ENCODE results near the gene RAC2.
A peak's percentile ranks its signal among the peaks of the same experiment; 100 is the strongest.

RAC2 gene

DNA sequence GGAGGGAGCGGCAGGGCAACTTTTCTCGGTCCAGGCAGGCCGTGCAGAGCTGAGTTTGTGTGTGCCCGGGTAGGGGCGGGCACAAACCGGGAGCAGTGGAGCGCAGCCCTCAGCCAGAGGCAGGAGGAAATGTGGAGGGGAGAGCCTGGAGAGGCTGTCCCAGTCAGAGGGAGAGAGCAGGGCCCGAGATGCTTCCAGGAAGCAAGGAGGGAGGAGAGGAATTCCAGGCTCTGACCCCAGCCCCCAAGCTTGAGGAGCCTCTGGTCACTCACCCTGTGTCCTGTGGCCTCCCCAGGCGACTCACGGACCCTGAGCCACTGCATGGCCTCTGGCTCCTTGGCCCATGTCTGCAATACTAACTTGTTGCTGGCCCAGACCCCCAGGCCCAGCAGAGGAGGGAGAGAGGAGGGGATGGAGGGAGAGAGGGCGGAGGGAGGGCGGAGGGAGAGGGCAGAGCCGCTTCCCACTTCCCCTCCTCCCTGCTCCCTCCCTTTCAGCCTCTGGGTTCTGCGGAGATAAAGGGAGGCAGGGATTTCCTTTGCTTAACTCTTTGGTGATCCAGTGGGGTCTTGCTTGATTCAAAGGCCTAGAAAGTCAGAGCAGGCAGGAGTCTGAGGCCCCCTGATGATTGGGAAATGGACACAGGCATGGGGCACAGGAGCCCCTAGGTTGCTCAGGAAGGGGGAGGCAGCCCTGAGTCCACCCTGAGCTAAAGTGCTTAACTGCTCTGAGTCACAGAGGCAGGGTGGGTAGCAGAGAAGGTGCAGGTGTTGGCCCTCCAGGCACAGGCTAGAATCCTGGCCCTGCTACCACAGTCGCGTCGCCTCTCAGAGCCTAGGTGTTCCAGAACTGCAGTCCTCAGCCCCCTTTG is 55.9 kb downstream of the RAC2 start, which contains the start of gene C1QTNF6:
C1QTNF6 (minus strand) TSS at position 357 of the 871 bp plus-strand sequence; CDS start at position 323, 34 bp downstream.
- DNase-seq (ENCODE audit: low spot score), result no peak

GRCh38 chr22:37187552-37187890 is 56.5 kb downstream of the RAC2 start:
- no peak for DNase-seq (ENCODE audit: low spot score)

- no peak for DNase-seq (ENCODE audit: low spot score)
These were observed 57.0 kb downstream of the RAC2 start for GRCh38 chr22:37186997-37187522.

DNA sequence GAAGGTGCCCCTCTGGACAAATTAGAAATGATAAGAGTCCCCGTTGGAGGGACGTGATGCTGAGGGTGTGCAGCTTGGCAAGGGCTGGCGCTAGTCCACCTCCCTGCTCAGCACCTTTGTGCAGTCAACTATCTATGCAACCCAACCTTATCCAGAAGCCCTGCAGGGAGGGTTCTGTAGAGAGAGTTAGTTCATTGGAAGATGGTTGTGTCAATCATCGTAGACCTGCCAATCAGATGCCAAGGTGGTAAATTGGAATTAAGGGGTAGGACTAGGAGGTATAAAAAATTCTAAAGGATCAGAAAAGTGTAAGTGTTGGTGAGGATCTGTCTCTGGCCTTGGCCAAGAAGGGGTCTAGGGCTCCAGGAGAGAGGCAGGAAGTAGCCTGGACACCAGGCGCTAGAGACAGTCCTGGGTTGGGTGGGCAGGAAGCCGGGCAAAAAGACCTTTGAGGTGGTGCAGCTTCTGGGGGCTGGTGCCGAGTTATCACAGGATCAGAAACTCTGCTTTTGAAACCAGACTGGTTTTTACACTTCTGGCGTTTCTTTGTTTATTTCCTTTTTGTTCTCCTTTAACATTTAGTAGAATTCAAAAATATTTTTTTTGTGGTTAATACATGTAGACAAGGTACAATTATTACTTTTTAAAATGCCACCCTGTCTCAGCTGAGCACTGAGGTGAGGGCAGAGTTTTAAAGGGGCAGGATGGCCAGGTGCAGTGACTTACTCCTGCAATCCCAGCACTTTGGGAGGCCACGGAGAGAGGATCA is 57.7 kb downstream of the RAC2 start:
- peak; percentile 66 for DNase-seq (ENCODE audit: low spot score)

DNA sequence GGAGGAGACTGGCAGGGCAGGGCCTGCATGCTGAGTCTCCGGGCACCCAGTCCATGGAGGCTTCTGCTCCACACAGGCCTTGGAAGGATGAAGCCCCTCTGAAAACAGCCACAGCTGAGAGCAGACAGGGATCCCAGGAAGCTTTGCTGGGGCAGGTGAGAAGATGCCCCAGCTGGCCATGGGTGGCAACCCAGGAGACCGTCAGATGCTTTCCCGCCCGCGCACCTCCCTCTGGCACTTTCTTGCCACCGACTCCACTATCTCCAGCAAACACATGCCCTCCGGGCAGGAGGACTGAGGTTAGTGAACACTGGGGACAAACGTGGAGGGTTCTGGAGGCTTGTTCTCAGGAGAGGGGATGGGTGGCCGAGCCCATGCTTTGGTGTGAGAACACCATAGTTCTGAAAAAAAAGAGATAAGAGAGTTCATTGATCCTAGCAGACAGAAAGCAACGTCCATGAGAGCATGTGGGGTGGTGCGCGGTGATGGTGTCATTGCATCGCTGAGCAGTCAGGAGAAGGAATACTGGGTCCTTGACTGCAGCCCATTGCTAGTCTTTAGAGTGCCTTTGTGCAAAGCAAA is 58.3 kb downstream of the RAC2 start:
- DNase-seq (ENCODE audit: low spot score), result no peak

DNA sequence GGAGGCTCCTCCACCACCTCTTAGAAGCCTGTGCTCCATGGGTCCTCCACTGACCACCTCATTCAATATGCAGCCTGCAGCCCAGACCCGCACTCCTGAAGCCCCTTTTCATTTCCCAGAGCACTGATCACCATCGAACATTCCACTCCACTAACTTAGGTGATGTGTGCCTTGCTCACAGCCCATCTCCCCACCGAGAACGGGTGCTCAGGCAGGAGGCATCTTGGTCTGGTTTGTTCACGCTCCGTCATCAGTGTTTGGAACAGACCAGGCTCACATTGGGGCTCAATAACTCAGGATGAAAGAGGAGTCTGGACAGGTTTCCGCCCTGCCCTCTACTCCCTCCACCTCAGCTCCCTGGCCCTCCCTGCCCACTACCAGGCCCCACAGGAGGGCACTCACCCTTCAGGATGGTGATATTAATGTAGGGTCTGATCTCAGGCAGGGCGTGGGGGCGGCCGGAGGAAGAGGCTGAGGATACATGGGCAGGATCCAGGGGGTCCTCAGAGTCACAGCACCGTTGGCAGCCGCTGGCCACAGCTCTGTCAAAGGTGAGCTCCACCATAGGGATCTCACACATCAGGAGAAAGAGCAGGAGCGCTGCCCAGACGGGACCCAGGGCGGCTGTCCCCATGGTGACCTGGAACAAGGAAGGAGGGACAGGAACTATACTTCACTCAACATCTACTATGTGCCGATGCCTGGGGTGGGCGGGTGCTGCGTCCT is 59.1 kb downstream of the RAC2 start:
- DNase-seq (ENCODE audit: low spot score), result no peak

DNA sequence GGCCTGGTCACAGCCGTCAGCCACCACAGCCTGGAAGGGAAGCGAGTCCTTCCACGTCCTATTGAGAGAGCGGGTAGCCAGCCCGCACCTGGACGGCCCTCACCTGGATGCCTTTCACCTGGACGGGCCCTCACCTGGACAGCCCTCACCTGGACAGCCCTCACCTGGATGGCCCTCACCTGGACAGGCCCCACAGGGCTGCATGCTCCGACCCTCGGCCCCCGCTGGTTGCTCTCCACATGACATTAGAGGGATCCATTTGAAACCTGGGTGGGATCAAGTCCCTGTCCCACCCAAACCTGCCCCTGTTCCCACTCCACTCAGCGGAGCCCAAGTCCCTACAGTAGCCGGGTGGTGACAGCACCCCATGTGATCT is 59.7 kb downstream of the RAC2 start:
- DNase-seq (ENCODE audit: low spot score), result no peak

DNA sequence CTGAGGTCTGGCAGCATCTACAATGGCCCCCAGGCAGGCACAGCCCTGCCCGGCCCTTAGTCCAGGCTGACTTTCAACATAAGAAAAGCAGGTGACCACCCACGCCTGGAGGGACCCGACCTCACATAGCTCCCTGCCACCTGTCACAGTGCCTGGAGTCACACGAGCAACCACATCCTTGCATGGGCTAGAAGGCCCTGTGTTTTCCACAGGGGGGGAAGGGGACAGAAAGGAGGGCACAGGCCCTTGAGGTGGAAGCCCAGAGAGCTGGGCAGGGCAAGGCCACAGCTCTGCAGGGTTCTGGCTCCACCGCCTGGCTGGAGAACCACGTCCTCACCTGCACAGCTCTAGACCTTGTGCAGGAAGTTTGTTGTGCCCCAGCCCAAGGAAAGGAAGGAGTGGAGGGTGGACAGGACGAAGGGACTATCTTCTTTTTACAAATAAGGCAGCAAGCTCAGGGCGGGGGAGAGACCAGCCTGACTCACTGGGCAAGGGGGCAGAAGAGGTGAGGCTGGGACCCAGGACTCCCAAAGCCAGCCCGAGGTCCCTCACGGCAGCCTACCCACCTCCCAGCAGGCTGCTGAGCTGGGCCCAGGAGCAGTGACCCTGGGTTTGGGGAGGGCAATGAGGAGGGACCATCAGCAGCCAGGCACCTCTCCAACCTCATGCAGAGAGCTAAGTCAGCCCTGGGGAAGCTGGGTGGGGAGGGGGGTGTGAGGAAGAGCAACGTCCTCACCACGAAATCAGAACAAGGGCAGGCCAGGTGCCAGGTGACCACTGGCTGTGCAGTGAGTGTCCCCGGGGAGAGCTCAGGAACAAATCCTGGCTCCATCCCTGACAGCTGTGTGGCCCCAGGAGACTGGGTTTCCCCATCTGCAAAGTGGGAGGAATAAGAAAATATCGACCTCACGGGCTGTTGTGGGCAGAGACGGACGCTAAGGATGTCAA is 60.4 kb downstream of the RAC2 start:
- no peak for DNase-seq (ENCODE audit: low spot score)

DNA sequence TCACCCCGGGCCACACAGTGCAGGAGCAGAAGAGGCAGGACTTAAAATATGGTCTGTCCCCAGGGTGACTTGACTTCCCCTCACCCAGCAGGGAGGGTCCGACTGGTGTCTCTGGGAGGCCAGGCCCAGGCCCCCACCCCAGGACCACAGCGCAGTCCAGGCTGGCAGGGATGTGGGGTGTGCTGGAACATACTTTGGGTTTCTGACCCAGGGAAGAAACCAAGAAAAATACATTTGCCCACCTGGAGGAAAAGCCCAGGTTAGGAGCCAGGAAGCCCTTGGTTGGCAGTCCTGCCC is 61.2 kb downstream of the RAC2 start:
- DNase-seq (ENCODE audit: low spot score), result no peak

DNA sequence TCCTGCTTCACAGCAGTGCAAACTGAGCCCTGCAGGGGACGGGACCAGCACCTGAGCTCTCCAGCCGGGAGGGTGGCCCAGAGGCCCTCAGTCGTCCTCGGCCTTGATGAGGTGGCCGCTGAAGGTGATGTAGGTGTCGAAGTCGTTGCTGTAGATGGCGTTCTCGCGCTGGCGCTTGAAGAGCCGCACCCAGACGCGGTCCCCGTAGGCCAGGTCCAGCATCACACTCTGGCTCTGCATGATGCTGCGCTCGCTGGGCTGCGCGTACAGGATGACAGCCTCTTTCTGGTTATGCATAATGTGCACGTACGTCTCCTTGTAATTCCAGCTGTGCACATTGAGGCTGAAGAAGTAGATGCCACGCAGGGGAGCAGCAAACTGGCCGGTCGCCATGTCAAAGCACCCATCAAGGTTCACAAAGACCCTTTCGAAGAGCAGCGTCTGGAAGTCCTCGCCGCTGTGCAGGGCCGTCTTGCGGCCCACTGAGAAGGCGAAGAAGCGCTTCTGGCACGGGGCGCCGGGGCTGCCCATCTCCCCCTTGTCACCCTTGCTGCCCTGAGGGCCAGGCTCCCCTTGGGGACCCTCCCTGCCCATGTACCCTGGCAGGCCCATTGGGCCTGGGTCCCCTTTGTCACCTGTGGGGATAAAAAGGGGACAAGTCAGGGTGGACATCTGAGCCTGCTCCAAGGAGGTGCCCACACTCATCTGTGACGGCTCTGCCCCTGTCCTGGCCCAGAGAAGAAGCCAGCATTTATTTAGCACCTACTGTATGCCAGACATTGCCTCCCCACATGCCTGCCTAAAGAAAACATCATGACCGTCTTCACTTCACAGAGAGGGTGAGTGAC is 61.7 kb downstream of the RAC2 start:
- no peak for DNase-seq (ENCODE audit: low spot score)

GRCh38 chr22:37181681-37182080 is 62.4 kb downstream of the RAC2 start:
- no peak for DNase-seq (ENCODE audit: low spot score)

- DNase-seq (ENCODE audit: low spot score), result no peak
These were observed 63.4 kb downstream of the RAC2 start for GRCh38 chr22:37180531-37181231.

- DNase-seq (ENCODE audit: low spot score), result no peak
These were observed 64.2 kb downstream of the RAC2 start for GRCh38 chr22:37179622-37180420.

DNA sequence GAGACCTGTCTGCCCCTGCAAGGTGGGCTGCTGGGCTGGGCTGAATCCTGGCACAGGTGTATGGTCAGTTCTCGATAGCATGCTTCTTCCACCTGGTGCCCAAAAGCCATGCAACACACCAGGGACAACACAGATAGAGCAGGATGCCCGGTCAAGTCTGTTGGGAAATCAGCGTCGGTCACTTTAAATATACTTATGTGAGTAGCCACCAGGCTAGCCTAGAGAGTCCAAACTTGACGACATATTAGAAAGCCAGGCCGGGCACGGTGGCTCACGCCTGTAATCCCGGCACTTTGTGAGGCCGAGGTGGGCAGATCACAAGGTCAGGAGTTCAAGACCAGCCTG is 65.0 kb downstream of the RAC2 start:
- DNase-seq (ENCODE audit: low spot score), result no peak

- DNase-seq (ENCODE audit: low spot score), result peak; percentile 31
These were observed 65.5 kb downstream of the RAC2 start for GRCh38 chr22:37178350-37179125.

GRCh38 chr22:37177755-37178154 is 66.3 kb downstream of the RAC2 start:
- no peak for DNase-seq (ENCODE audit: low spot score)

GRCh38 chr22:37177221-37177620 is 66.8 kb downstream of the RAC2 start:
- no peak for DNase-seq (ENCODE audit: low spot score)

GRCh38 chr22:37176464-37177061 is 67.5 kb downstream of the RAC2 start:
- DNase-seq (ENCODE audit: low spot score), result peak; percentile 77
